ENCODE measurements around the gene LARP4B.

LARP4B gene

GRCh38 chr10:811379-812175, 119.9 kb downstream of the LARP4B start:
- no peaks in the 10 kb centered on the region for H4K20me1 ChIP-seq (ENCODE audit: insufficient read depth, low read length)
- no peak overlapping the region for H2AFZ ChIP-seq (ENCODE audit: low read length)
- no peak overlapping the region for H3K9ac ChIP-seq (ENCODE audit: low read length)
- H3K9me2 ChIP-seq (replicated peaks; ENCODE audit: insufficient read depth, low read length): no peaks in the 10 kb centered on the region
- H3F3A ChIP-seq (ENCODE audit: insufficient read depth, low read length): 0 out of 2 replicates have a peak, but pooled peaks cover 4% of the 10 kb centered on the region
- H3K27ac ChIP-seq (ENCODE audit: low read length): no peak overlapping the region
- H3K4me3 ChIP-seq (ENCODE audit: low read length): no peak overlapping the region
- DNase-seq: no peak
- H3K4me2 ChIP-seq (ENCODE audit: low read depth, low read length): no peak overlapping the region
- 0 out of 2 replicates have a peak, but pooled peaks cover 3% of the 10 kb centered on the region for H3K79me2 ChIP-seq (ENCODE audit: low read length)
- TF ChIP-seq CTCF (IDR thresholded peaks at IDR 0.05; ENCODE audit: low read length) (no peak), EZH2phosphoT487 (IDR thresholded peaks at IDR 0.05; ENCODE audit: low read length) (no peak), EZH2 (optimal IDR thresholded peaks at IDR 0.05; ENCODE audit: low read depth, low read length) (no peak)
- H3K9me3 ChIP-seq (replicated peaks; ENCODE audit: insufficient read depth, low read length): no peaks in the 10 kb centered on the region
- H3K4me1 ChIP-seq (ENCODE audit: low read length): no peaks in the 10 kb centered on the region
- peaks cover 12% of the 10 kb centered on the region; the same call in 1 of the 2 replicates for H3K36me3 ChIP-seq (replicated peaks; ENCODE audit: insufficient read depth, low read length)
- no peaks in the 10 kb centered on the region for H3K27me3 ChIP-seq (replicated peaks; ENCODE audit: insufficient read depth, low read length)

- Histone ChIP-seq H3K27me3 (replicated peaks; ENCODE audit: insufficient read depth, low read length) (no peaks in the 10 kb centered on the region), H2AFZ (ENCODE audit: low read length) (no peak overlapping the region), H3K27ac (ENCODE audit: low read length) (no peak overlapping the region), H3K4me1 (ENCODE audit: low read length) (no peaks in the 10 kb centered on the region), H3F3A (ENCODE audit: insufficient read depth, low read length) (0 out of 2 replicates have a peak, but pooled peaks cover 4% of the 10 kb centered on the region), H3K4me3 (ENCODE audit: low read length) (no peak overlapping the region), H3K36me3 (replicated peaks; ENCODE audit: insufficient read depth, low read length) (peaks cover 12% of the 10 kb centered on the region; the same call in 1 of the 2 replicates), H4K20me1 (ENCODE audit: insufficient read depth, low read length) (no peaks in the 10 kb centered on the region), H3K9ac (ENCODE audit: low read length) (no peak overlapping the region), H3K9me3 (replicated peaks; ENCODE audit: insufficient read depth, low read length) (no peaks in the 10 kb centered on the region), H3K79me2 (ENCODE audit: low read length) (no peaks in the 10 kb centered on the region), H3K4me2 (ENCODE audit: low read depth, low read length) (no peak overlapping the region), H3K9me2 (replicated peaks; ENCODE audit: insufficient read depth, low read length) (no peaks in the 10 kb centered on the region)
- TF ChIP-seq EZH2 (optimal IDR thresholded peaks at IDR 0.05; ENCODE audit: low read depth, low read length) (no peak), CTCF (IDR thresholded peaks at IDR 0.05; ENCODE audit: low read length) (peak; percentile 45)
- DNase-seq: peak; percentile 27
Observed at GRCh38 chr10:810351-810846, 121.1 kb downstream of the LARP4B start.

- H3K9me3 ChIP-seq (replicated peaks; ENCODE audit: insufficient read depth, low read length): no peaks in the 10 kb centered on the region
- no peak for TF ChIP-seq CTCF (IDR thresholded peaks at IDR 0.05; ENCODE audit: low read length)
- no peak overlapping the region for H3K4me3 ChIP-seq (ENCODE audit: low read length)
- H3K27me3 ChIP-seq (replicated peaks; ENCODE audit: insufficient read depth, low read length): no peaks in the 10 kb centered on the region
- H3K4me1 ChIP-seq (ENCODE audit: low read length): no peaks in the 10 kb centered on the region
- H3K9ac ChIP-seq (ENCODE audit: low read length): no peak overlapping the region
- H3K4me2 ChIP-seq (ENCODE audit: low read depth, low read length): no peak overlapping the region
- no peak for DNase-seq
- H4K20me1 ChIP-seq (ENCODE audit: insufficient read depth, low read length): no peaks in the 10 kb centered on the region
- H3K79me2 ChIP-seq (ENCODE audit: low read length): no peaks in the 10 kb centered on the region
- no peaks in the 10 kb centered on the region for H3K9me2 ChIP-seq (replicated peaks; ENCODE audit: insufficient read depth, low read length)
- 0 out of 2 replicates have a peak, but pooled peaks cover 4% of the 10 kb centered on the region for H3F3A ChIP-seq (ENCODE audit: insufficient read depth, low read length)
- H2AFZ ChIP-seq (ENCODE audit: low read length): no peak overlapping the region
- H3K27ac ChIP-seq (ENCODE audit: low read length): no peak overlapping the region
- H3K36me3 ChIP-seq (replicated peaks; ENCODE audit: insufficient read depth, low read length): peaks cover 9% of the 10 kb centered on the region; the same call in 1 of the 2 replicates
Observed at GRCh38 chr10:809671-810350, 121.7 kb downstream of the LARP4B start.

Data from MM.1S (cell line).